Neural cell (in vitro differentiated cells): ENCODE results near the gene SLC25A34. TPM values are rescaled to one million over a fixed set of nuclear protein-coding genes. Genes with fewer than 3 reads are reported as not detected.

ENCODE experiments used
- H2AFZ ChIP-seq: fragments of 200-600, 300-800 bp; sonication (generic), shearing (Covaris generic); 2 replicates; pipeline ENCODE4 v1.6.0; 2014; ENCODE audit warnings: low read depth, mild to moderate bottlenecking, antibody characterized with exemption, low read length, moderate library complexity
- H3F3A ChIP-seq: fragments of 200-600 bp; shearing (Covaris generic); 2 replicates; pipeline ENCODE4 v1.6.1; 2016; ENCODE audit warnings: mild to moderate bottlenecking, moderate library complexity, mixed read lengths, antibody characterized with exemption, low read length; ENCODE audit not compliant: insufficient read depth, poor library complexity, severe bottlenecking
- H3K27ac ChIP-seq: fragments of 200-600, 300-800 bp; sonication (generic), shearing (Covaris generic); 2 replicates; pipeline ENCODE4 v1.5.1; 2014; ENCODE audit warnings: mild to moderate bottlenecking, low read length, moderate library complexity
- H3K27me3 ChIP-seq: fragments of 300-800, 200-600 bp; sonication (generic), shearing (Covaris generic); 2 replicates; pipeline ENCODE4 v1.6.0; 2014; ENCODE audit warnings: mild to moderate bottlenecking, low read depth, low read length, moderate library complexity; ENCODE audit not compliant: insufficient read depth
- H3K36me3 ChIP-seq: fragments of 300-800, 200-600 bp; sonication (generic), shearing (Covaris generic); 2 replicates; pipeline ENCODE4 v1.5.1; 2014; ENCODE audit warnings: mild to moderate bottlenecking, antibody characterized with exemption, low read length, moderate library complexity; ENCODE audit not compliant: insufficient read depth
- H3K4me2 ChIP-seq: fragments of 300-800, 200-600 bp; sonication (generic), shearing (Covaris generic); 2 replicates; pipeline ENCODE4 v1.6.0; 2014; ENCODE audit warnings: mild to moderate bottlenecking, low read length
- H3K4me3 ChIP-seq: fragments of 300-800, 200-600 bp; sonication (generic), shearing (Covaris generic); 2 replicates; pipeline ENCODE4 v1.5.1; 2014; ENCODE audit warnings: mild to moderate bottlenecking, low read length, moderate library complexity
- H3K79me2 ChIP-seq: fragments of 200-600 bp; shearing (Covaris generic); replicated peaks from 2 replicates; pipeline ENCODE4 v1.6.0; 2014; ENCODE audit warnings: mild to moderate bottlenecking, low read length, moderate library complexity; ENCODE audit not compliant: insufficient read depth
- H3K9ac ChIP-seq: fragments of 300-800, 200-600 bp; sonication (generic), shearing (Covaris generic); 2 replicates; pipeline ENCODE4 v1.6.1; 2016; ENCODE audit warnings: mild to moderate bottlenecking, low read length, mixed read lengths
- H3K9me2 ChIP-seq: fragments of 200-600 bp; shearing (Covaris generic); 2 replicates; pipeline ENCODE4 v1.6.1; 2016; ENCODE audit warnings: mild to moderate bottlenecking, low read length, mixed read lengths; ENCODE audit not compliant: insufficient read depth
- H3K9me3 ChIP-seq: fragments of 200-600, 300-800 bp; sonication (generic), shearing (Covaris generic); 2 replicates; pipeline ENCODE4 v1.6.1; 2016; ENCODE audit warnings: mild to moderate bottlenecking, mixed run types, low read length, moderate library complexity, mixed read lengths
- H4K20me1 ChIP-seq: fragments of 200-600 bp; shearing (Covaris generic); 2 replicates; pipeline ENCODE4 v1.6.1; 2016; ENCODE audit warnings: mild to moderate bottlenecking, mixed run types; ENCODE audit not compliant: insufficient read depth
- EP300 ChIP-seq: fragments of 450-650 bp; conservative IDR thresholded peaks from 2 replicates; pipeline ENCODE4 v1.6.1; 2014; ENCODE audit warnings: antibody characterized with exemption, mild to moderate bottlenecking, moderate library complexity; ENCODE audit not compliant: poor library complexity, severe bottlenecking
- EZH2 ChIP-seq: fragments of 200-600, 300-800 bp; shearing (Covaris generic), sonication (generic); IDR thresholded peaks from 2 replicates; pipeline ENCODE4 v1.6.1; 2014; ENCODE audit warnings: antibody characterized with exemption, low read length, borderline replicate concordance, mild to moderate bottlenecking; ENCODE audit not compliant: insufficient read depth, poor library complexity, severe bottlenecking
- MXI1 ChIP-seq: fragments of 450-650 bp; conservative IDR thresholded peaks from 2 replicates; pipeline ENCODE4 v1.6.1; 2014; ENCODE audit warnings: antibody characterized with exemption, mild to moderate bottlenecking; ENCODE audit not compliant: poor library complexity, severe bottlenecking
- POLR2AphosphoS5 ChIP-seq: IDR thresholded peaks from 2 replicates; pipeline ENCODE4 v1.6.1; 2012
- TAF1 ChIP-seq: IDR thresholded peaks from 2 replicates; pipeline ENCODE4 v1.6.1; 2012; ENCODE audit warnings: low read depth
- polyA minus RNA-seq: library from RNA; depleted of rRNA, polyadenylated mRNA; stranded (reverse); fragments of >200 nt; gene quantifications from 2 replicates; pipeline ENCODE4 v1.2.3, GENCODE V29; 2014
- polyA plus RNA-seq: library from polyadenylated mRNA; depleted of rRNA; stranded (reverse); fragments of >200 nt; gene quantifications from 2 replicates; pipeline ENCODE4 v1.2.3, GENCODE V29; 2014
- TF ChIP-seq, protein P1 (sequence below): IDR thresholded peaks from 2 replicates; pipeline ENCODE4 v1.6.1; 2012; ENCODE audit warnings: borderline replicate concordance
- TF ChIP-seq, protein P2 (sequence below): fragments of 450-650 bp; IDR thresholded peaks from 2 replicates; pipeline ENCODE4 v1.5.1; 2014; ENCODE audit warnings: antibody characterized with exemption, mild to moderate bottlenecking, moderate library complexity; ENCODE audit not compliant: poor library complexity, severe bottlenecking

The SLC25A34 gene
- 5.4 and 5.5 TPM in 2 replicates for polyA plus RNA-seq
- 1.4 and 1.9 TPM in 2 replicates for polyA minus RNA-seq

DNA sequence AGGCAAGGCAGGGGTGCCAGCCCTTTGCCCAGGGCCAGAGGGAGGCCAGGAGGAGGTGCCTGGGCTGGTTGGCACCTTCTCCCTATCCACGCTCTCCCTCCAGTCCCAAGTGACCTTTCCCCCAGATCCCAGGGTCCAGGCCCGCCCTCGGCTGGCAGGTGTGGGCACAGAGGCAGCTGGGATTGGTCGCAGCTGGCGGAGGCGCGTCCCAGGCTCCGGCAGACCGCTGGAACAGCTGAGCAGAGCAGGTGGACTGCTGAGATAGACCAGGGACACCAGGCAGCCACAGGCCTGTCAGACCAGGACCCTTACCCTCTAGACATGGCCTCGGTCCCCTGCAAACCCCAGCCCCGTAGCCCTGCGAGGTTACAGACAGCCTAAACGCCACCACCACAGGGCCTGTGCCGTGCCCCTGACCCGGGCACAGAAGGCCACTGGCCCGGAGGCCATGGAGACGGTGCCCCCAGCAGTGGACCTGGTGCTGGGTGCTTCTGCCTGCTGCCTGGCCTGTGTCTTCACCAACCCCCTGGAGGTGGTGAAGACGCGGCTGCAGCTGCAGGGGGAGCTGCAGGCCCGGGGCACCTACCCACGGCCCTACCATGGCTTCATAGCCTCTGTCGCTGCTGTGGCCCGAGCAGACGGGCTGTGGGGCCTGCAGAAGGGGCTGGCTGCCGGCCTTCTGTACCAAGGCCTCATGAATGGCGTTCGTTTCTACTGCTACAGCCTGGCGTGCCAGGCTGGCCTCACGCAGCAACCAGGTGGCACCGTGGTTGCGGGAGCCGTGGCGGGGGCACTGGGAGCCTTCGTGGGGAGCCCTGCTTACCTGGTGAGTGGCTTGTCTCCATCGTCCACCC lies at the start of gene SLC25A34:
Gene SLC25A34 (plus strand): TSS at position 221 of the 854 bp plus-strand sequence. CDS start 228 bp downstream, at position 449.
- Histone ChIP-seq H4K20me1 (no peaks in the 10 kb centered on the region), H3K4me3 (no peak within 1 kb of the TSS), H3F3A (no peaks in the 10 kb centered on the region), H3K9me3 (no peaks in the 10 kb centered on the region), H3K9me2 (no peaks in the 10 kb centered on the region), H3K27me3 (no peaks in the 10 kb centered on the region), H3K79me2 (no peaks in the 10 kb centered on the region), H3K27ac (no peak within 1 kb of the TSS), H3K4me2 (no peak within 1 kb of the TSS), H3K9ac (no peak within 1 kb of the TSS), H3K36me3 (no peaks in the 10 kb centered on the region), H2AFZ (no peak within 1 kb of the TSS)
- no peak for TF ChIP-seq TAF1
- TF ChIP-seq POLR2AphosphoS5, result no peak
- TF ChIP-seq MXI1, result no peak
- TF ChIP-seq, protein P1, sequence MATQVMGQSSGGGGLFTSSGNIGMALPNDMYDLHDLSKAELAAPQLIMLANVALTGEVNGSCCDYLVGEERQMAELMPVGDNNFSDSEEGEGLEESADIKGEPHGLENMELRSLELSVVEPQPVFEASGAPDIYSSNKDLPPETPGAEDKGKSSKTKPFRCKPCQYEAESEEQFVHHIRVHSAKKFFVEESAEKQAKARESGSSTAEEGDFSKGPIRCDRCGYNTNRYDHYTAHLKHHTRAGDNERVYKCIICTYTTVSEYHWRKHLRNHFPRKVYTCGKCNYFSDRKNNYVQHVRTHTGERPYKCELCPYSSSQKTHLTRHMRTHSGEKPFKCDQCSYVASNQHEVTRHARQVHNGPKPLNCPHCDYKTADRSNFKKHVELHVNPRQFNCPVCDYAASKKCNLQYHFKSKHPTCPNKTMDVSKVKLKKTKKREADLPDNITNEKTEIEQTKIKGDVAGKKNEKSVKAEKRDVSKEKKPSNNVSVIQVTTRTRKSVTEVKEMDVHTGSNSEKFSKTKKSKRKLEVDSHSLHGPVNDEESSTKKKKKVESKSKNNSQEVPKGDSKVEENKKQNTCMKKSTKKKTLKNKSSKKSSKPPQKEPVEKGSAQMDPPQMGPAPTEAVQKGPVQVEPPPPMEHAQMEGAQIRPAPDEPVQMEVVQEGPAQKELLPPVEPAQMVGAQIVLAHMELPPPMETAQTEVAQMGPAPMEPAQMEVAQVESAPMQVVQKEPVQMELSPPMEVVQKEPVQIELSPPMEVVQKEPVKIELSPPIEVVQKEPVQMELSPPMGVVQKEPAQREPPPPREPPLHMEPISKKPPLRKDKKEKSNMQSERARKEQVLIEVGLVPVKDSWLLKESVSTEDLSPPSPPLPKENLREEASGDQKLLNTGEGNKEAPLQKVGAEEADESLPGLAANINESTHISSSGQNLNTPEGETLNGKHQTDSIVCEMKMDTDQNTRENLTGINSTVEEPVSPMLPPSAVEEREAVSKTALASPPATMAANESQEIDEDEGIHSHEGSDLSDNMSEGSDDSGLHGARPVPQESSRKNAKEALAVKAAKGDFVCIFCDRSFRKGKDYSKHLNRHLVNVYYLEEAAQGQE, result no peak

DNA sequence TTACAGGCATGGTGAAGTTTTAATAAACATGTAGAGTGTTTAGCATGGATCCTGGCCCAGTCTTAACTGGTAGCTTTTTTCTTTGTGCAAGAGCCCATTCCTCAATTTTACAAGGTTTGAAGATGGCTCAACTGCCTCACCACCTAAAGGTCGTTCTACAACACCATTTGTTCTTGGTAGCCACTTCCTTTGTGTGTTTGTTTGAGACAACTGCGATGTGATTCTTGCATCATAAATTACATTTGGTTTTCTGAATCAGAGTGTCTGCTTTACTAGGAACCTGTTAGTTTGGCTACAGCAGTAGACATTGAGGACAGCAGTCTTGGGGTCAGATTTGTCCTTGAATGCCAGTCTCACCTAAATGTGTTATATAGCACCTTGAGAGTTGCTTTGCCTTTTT lies 48.6 kb upstream of the SLC25A34 start:
- Histone ChIP-seq H3K27me3 (no peaks in the 10 kb centered on the region), H3K9me3 (no peaks in the 10 kb centered on the region), H3K4me3 (no peak overlapping the region), H3K9me2 (no peaks in the 10 kb centered on the region), H2AFZ (no peak overlapping the region), H3K36me3 (no peaks in the 10 kb centered on the region), H4K20me1 (no peaks in the 10 kb centered on the region), H3K79me2 (peaks cover 51% of the 10 kb centered on the region), H3K9ac (no peak overlapping the region), H3K27ac (no peak overlapping the region), H3K4me2 (no peak overlapping the region), H3F3A (no peaks in the 10 kb centered on the region)
- no peak for TF ChIP-seq MXI1
- no peak for TF ChIP-seq EZH2
- TF ChIP-seq, protein P1, result no peak
- TF ChIP-seq EP300, result no peak
- no peak for TF ChIP-seq POLR2AphosphoS5
- TF ChIP-seq, protein P2, sequence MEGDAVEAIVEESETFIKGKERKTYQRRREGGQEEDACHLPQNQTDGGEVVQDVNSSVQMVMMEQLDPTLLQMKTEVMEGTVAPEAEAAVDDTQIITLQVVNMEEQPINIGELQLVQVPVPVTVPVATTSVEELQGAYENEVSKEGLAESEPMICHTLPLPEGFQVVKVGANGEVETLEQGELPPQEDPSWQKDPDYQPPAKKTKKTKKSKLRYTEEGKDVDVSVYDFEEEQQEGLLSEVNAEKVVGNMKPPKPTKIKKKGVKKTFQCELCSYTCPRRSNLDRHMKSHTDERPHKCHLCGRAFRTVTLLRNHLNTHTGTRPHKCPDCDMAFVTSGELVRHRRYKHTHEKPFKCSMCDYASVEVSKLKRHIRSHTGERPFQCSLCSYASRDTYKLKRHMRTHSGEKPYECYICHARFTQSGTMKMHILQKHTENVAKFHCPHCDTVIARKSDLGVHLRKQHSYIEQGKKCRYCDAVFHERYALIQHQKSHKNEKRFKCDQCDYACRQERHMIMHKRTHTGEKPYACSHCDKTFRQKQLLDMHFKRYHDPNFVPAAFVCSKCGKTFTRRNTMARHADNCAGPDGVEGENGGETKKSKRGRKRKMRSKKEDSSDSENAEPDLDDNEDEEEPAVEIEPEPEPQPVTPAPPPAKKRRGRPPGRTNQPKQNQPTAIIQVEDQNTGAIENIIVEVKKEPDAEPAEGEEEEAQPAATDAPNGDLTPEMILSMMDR, result no peak
